Transverse colon (tissue), 3 donors: ENCODE results near the gene CCDC102B.

Experiments used
- EP300 ChIP-seq: sonication (generic); formaldehyde crosslinking; IDR thresholded peaks from one replicate; pipeline ENCODE4 v1.6.1; 2017; ENCODE audit warnings: antibody characterized with exemption, low read depth
- POLR2A ChIP-seq: fragments of 450-650 bp; IDR thresholded peaks from one replicate; pipeline ENCODE4 v1.6.1; 2016; ENCODE audit warnings: antibody characterized with exemption, mild to moderate bottlenecking, moderate library complexity
- TF ChIP-seq, protein P1 (sequence below), 5 experiments: fragments of 200-600 bp in 3 of 5; fragments of 450-650 bp in 2 of 5; sonication (generic) in 3 of 5; IDR thresholded peaks; 1 replicate in 2 of 5; 2 replicates in 3 of 5; pipeline ENCODE4 v1.5.1; 2016 to 2017; ENCODE audit warnings: antibody characterized with exemption in 5 of 5, inconsistent platforms in 3 of 5, mild to moderate bottlenecking in 2 of 5, moderate library complexity in 1 of 5

DNA sequence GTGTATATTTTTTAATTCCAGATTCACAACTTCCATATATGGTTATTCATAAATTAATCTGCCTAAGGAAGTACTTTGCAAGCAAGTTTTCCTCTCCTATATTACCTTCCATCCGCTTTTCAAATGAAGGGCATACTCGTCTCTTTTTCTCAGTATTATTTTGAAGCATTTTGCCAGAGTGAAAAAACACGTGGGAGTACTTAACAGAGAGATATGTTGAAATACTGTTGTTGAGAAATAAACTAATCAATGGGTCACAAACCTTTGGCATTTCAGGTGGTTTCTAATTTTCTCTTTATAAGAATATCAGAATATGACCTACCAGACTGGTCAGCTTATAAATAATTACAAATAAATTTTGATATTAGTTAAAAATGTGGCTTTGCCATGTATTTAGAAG, 67.6 kb downstream of the CCDC102B start:
- TF ChIP-seq, protein P1, sequence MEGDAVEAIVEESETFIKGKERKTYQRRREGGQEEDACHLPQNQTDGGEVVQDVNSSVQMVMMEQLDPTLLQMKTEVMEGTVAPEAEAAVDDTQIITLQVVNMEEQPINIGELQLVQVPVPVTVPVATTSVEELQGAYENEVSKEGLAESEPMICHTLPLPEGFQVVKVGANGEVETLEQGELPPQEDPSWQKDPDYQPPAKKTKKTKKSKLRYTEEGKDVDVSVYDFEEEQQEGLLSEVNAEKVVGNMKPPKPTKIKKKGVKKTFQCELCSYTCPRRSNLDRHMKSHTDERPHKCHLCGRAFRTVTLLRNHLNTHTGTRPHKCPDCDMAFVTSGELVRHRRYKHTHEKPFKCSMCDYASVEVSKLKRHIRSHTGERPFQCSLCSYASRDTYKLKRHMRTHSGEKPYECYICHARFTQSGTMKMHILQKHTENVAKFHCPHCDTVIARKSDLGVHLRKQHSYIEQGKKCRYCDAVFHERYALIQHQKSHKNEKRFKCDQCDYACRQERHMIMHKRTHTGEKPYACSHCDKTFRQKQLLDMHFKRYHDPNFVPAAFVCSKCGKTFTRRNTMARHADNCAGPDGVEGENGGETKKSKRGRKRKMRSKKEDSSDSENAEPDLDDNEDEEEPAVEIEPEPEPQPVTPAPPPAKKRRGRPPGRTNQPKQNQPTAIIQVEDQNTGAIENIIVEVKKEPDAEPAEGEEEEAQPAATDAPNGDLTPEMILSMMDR (IDR thresholded peaks at IDR 0.05) = no peak
- no peak for TF ChIP-seq POLR2A
- TF ChIP-seq EP300 = no peak
